H9 (cell line): ENCODE results near the gene SUPT5H. TPM values are rescaled to one million over a fixed set of nuclear protein-coding genes. Genes with fewer than 3 reads are reported as not detected.
A peak's percentile ranks its signal among the peaks of the same experiment; 100 is the strongest.

ENCODE experiments used
- DNase-seq: peaks from one replicate; pipeline ENCODE4 v3.0.0-alpha.2; 2017
- H2AFZ ChIP-seq: one replicate; pipeline ENCODE4 v1.6.1; 2013; ENCODE audit warnings: mild to moderate bottlenecking, low read length, control low read depth, moderate library complexity
- H2AK5ac ChIP-seq: 2 replicates; pipeline ENCODE4 v1.6.1; 2013; ENCODE audit warnings: low read length, control low read depth, mixed read lengths; ENCODE audit not compliant: insufficient read length
- H2BK120ac ChIP-seq: one replicate; pipeline ENCODE4 v1.6.1; 2013; ENCODE audit warnings: low read depth, mild to moderate bottlenecking, low read length, control low read depth, inconsistent platforms; ENCODE audit not compliant: poor library complexity, severe bottlenecking
- H2BK12ac ChIP-seq: 2 replicates; pipeline ENCODE4 v1.6.1; 2013; ENCODE audit warnings: low read length, control low read depth, mixed read lengths, low read depth; ENCODE audit not compliant: insufficient read length
- H2BK15ac ChIP-seq: 2 replicates; pipeline ENCODE4 v1.6.1; 2013; ENCODE audit warnings: low read depth, low read length, control low read depth
- H2BK20ac ChIP-seq: one replicate; pipeline ENCODE4 v1.6.1; 2013; ENCODE audit warnings: low read depth, mild to moderate bottlenecking, low read length, control low read depth, inconsistent platforms; ENCODE audit not compliant: poor library complexity, severe bottlenecking
- H2BK5ac ChIP-seq: 2 replicates; pipeline ENCODE4 v1.6.1; 2013; ENCODE audit warnings: low read length, control low read depth, mixed read lengths; ENCODE audit not compliant: insufficient read length
- H3K14ac ChIP-seq: 2 replicates; pipeline ENCODE4 v1.6.1; 2013; ENCODE audit warnings: low read length, control low read depth; ENCODE audit not compliant: insufficient read depth
- H3K18ac ChIP-seq: 2 replicates; pipeline ENCODE4 v1.6.1; 2013; ENCODE audit warnings: low read depth, mild to moderate bottlenecking, mixed read lengths, low read length, control low read depth; ENCODE audit not compliant: insufficient read length
- H3K23ac ChIP-seq: 2 replicates; pipeline ENCODE4 v1.6.1; 2013; ENCODE audit warnings: low read length, control low read depth, mixed read lengths, low read depth; ENCODE audit not compliant: insufficient read length
- H3K23me2 ChIP-seq: 2 replicates; pipeline ENCODE4 v1.6.1; 2013; ENCODE audit warnings: low read depth, mild to moderate bottlenecking, mixed read lengths, low read length, control low read depth; ENCODE audit not compliant: insufficient read length, poor library complexity, severe bottlenecking
- H3K27ac ChIP-seq: 2 replicates; pipeline ENCODE4 v1.5.1; 2013; ENCODE audit warnings: low read length, control low read depth, mixed read lengths, low read depth; ENCODE audit not compliant: insufficient read length
- H3K27me3 ChIP-seq: 2 replicates; pipeline ENCODE4 v1.6.1; 2013; ENCODE audit warnings: low read length, control low read depth, inconsistent platforms; ENCODE audit not compliant: insufficient read depth
- H3K4ac ChIP-seq: 2 replicates; pipeline ENCODE4 v1.6.1; 2013; ENCODE audit warnings: low read depth, mild to moderate bottlenecking, control low read depth, inconsistent platforms, low read length, moderate library complexity
- H3K4me1 ChIP-seq: 2 replicates; pipeline ENCODE4 v1.6.1; 2013; ENCODE audit warnings: low read length, control low read depth, inconsistent platforms; ENCODE audit not compliant: insufficient read depth
- H3K4me2 ChIP-seq: 2 replicates; pipeline ENCODE4 v1.6.1; 2013; ENCODE audit warnings: low read length, control low read depth, mixed read lengths; ENCODE audit not compliant: insufficient read length, insufficient read depth
- H3K56ac ChIP-seq: 2 replicates; pipeline ENCODE4 v1.6.1; 2013; ENCODE audit warnings: low read depth, mild to moderate bottlenecking, mixed read lengths, low read length, control low read depth; ENCODE audit not compliant: insufficient read length
- H3K79me1 ChIP-seq: 2 replicates; pipeline ENCODE4 v1.6.1; 2013; ENCODE audit warnings: low read depth, mild to moderate bottlenecking, moderate library complexity, low read length, control low read depth, inconsistent platforms; ENCODE audit not compliant: insufficient read depth, poor library complexity, severe bottlenecking
- H3K79me2 ChIP-seq: 2 replicates; pipeline ENCODE4 v1.6.1; 2013; ENCODE audit warnings: low read length, control low read depth, inconsistent platforms; ENCODE audit not compliant: insufficient read depth
- H3K9ac ChIP-seq: 2 replicates; pipeline ENCODE4 v1.6.1; 2013; ENCODE audit warnings: low read length, control low read depth, mixed read lengths; ENCODE audit not compliant: insufficient read length; ENCODE audit errors: extremely low read depth
- H3K9me3 ChIP-seq: one replicate; pipeline ENCODE4 v1.6.1; 2013; ENCODE audit warnings: low read depth, low read length, inconsistent platforms; ENCODE audit not compliant: control insufficient read depth
- H3T11ph ChIP-seq: one replicate; pipeline ENCODE4 v1.6.1; 2013; ENCODE audit warnings: mild to moderate bottlenecking, low read length, control low read depth, inconsistent platforms
- H4K20me1 ChIP-seq: one replicate; pipeline ENCODE4 v1.6.1; 2013; ENCODE audit not compliant: control insufficient read depth, insufficient read length, insufficient read depth
- H4K5ac ChIP-seq: 2 replicates; pipeline ENCODE4 v1.6.1; 2013; ENCODE audit warnings: low read depth, mild to moderate bottlenecking, mixed read lengths, low read length, control low read depth; ENCODE audit not compliant: insufficient read length
- H4K8ac ChIP-seq: replicated peaks from 2 replicates; pipeline ENCODE4 v1.6.1; 2013; ENCODE audit warnings: low read length, control low read depth, mixed read lengths, low read depth; ENCODE audit not compliant: insufficient read length
- H4K91ac ChIP-seq: 2 replicates; pipeline ENCODE4 v1.6.1; 2013; ENCODE audit warnings: low read depth, mild to moderate bottlenecking, moderate library complexity, mixed read lengths, low read length, control low read depth; ENCODE audit not compliant: insufficient read length
- H3K27ac Mint-ChIP-seq, 3 experiments: 2 replicates in 2 of 3; 3 replicates in 1 of 3; pipeline ENCODE4 v1.8.0; 2020 to 2021; ENCODE audit warnings: mixed read lengths in 3 of 3, mild to moderate bottlenecking in 1 of 3, moderate library complexity in 1 of 3
- H3K27me3 Mint-ChIP-seq: 2 replicates; pipeline ENCODE4 v1.8.0; 2021; ENCODE audit warnings: low read depth, mild to moderate bottlenecking, moderate library complexity, mixed read lengths
- H3K36me3 Mint-ChIP-seq, 3 experiments: 2 replicates in 2 of 3; 3 replicates in 1 of 3; pipeline ENCODE4 v1.8.0; 2020 to 2021; ENCODE audit warnings: low read depth in 3 of 3, mixed read lengths in 3 of 3; ENCODE audit not compliant: insufficient read depth in 1 of 3
- H3K4me1 Mint-ChIP-seq, 2 experiments: 2 replicates each; pipeline ENCODE4 v1.8.0; 2020; ENCODE audit warnings: mixed read lengths in 2 of 2
- H3K4me3 Mint-ChIP-seq, 2 experiments: 2 replicates in 1 of 2; 3 replicates in 1 of 2; pipeline ENCODE4 v1.8.0; 2020 to 2021; ENCODE audit warnings: mild to moderate bottlenecking in 2 of 2, mixed read lengths in 2 of 2, moderate library complexity in 1 of 2
- H3K9me3 Mint-ChIP-seq, 2 experiments: 2 replicates in 1 of 2; 3 replicates in 1 of 2; pipeline ENCODE4 v1.8.0; 2020; ENCODE audit warnings: mild to moderate bottlenecking in 2 of 2, mixed read lengths in 2 of 2, moderate library complexity in 1 of 2
- WGBS: extraction: QIAGEN DNeasy Blood & Tissue Kit; methylation state at CpG from one replicate; pipeline ENCODE4 v1.1.7; 2013; ENCODE audit warnings: missing lambda C conversion rate, low lambda C conversion rate, mixed read lengths; ENCODE audit not compliant: insufficient read length; ENCODE audit errors: extremely low coverage; 5-methylcytosine and 5-hydroxymethylcytosine counted together
- total RNA-seq: library from RNA; stranded (reverse); gene quantifications from 2 replicates; pipeline ENCODE4 v1.2.1, GENCODE V29; 2021
- TF ChIP-seq, protein P1 (sequence below): fragments of 200-600 bp; sonication (generic); conservative IDR thresholded peaks from 3 replicates; pipeline ENCODE4 v1.8.0; 2021; ENCODE audit warnings: antibody characterized with exemption, mild to moderate bottlenecking

Gene SUPT5H
- total RNA-seq, 1 experiment from 2014 or later, result 145 TPM

DNA sequence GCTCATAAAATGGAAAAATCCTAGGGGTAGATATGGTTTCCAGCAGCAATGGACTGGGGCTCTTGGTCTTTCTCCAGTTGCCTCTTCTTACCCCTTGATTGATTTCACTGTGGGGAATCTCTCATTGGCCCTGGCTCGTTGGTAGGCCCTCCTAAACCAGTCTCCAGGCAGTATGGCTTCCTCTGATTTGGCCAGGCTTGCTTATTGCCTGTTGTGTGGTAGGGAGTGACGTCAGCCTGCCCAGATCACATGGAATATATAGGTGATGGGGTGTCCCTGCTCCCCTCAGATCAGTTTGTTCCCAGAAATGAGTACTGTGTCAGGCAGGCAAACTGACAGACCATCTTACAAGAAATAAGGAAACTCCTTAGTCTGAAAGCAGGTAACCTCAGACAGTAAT is 63.9 kb downstream of the SUPT5H start:
- WGBS, result no CpG with 5 or more reads among the region's 2 CpGs
- Histone ChIP-seq H3K79me1 (no peaks in the 10 kb centered on the region), H3K4ac (no peak overlapping the region), H3T11ph (no peak overlapping the region), H3K4me2 (no peak overlapping the region), H2BK120ac (no peak overlapping the region), H3K23ac (no peak overlapping the region), H3K27ac (no peak overlapping the region), H3K79me2 (no peaks in the 10 kb centered on the region), H2BK15ac (no peak overlapping the region), H3K14ac (no peak overlapping the region), H2AFZ (no peak overlapping the region), H3K18ac (no peak overlapping the region), H3K27me3 (peaks cover 19% of the 10 kb centered on the region; the same call in 1 of the 2 replicates), H4K91ac (no peak overlapping the region), H3K4me1 (no peaks in the 10 kb centered on the region), H3K9me3 (no peaks in the 10 kb centered on the region), H2BK12ac (no peak overlapping the region), H2BK20ac (no peak overlapping the region), H3K9ac (no peak overlapping the region), H3K23me2 (peaks cover 10% of the 10 kb centered on the region), H4K20me1 (no peaks in the 10 kb centered on the region), H2BK5ac (no peak overlapping the region), H3K56ac (no peak overlapping the region), H4K8ac (no peak overlapping the region), H2AK5ac (no peak overlapping the region), H4K5ac (no peak overlapping the region)
- DNase-seq, result no peak
- H3K27ac Mint-ChIP-seq, result no peak overlapping the region
- TF ChIP-seq, protein P1, sequence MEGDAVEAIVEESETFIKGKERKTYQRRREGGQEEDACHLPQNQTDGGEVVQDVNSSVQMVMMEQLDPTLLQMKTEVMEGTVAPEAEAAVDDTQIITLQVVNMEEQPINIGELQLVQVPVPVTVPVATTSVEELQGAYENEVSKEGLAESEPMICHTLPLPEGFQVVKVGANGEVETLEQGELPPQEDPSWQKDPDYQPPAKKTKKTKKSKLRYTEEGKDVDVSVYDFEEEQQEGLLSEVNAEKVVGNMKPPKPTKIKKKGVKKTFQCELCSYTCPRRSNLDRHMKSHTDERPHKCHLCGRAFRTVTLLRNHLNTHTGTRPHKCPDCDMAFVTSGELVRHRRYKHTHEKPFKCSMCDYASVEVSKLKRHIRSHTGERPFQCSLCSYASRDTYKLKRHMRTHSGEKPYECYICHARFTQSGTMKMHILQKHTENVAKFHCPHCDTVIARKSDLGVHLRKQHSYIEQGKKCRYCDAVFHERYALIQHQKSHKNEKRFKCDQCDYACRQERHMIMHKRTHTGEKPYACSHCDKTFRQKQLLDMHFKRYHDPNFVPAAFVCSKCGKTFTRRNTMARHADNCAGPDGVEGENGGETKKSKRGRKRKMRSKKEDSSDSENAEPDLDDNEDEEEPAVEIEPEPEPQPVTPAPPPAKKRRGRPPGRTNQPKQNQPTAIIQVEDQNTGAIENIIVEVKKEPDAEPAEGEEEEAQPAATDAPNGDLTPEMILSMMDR, result no peak
- peaks cover 86% of the 10 kb centered on the region for H3K27me3 Mint-ChIP-seq
- 0 out of 5 replicates have a peak overlapping the region, but pooled peaks of 1 of the 2 experiments have one; percentile 14 for H3K4me3 Mint-ChIP-seq
- H3K36me3 Mint-ChIP-seq, result peaks cover 0 to 3% (median 2%) of the 10 kb centered on the region in 3 experiments; a peak in 1 of 7 replicates
- H3K9me3 Mint-ChIP-seq, result peaks cover 7 to 11% of the 10 kb centered on the region in 2 experiments; a peak in 4 of 5 replicates
- H3K4me1 Mint-ChIP-seq, result peaks cover 9 to 10% of the 10 kb centered on the region in 2 experiments
